Measurements from ENCODE around the gene LYPD8. TPM values are rescaled to one million over a fixed set of nuclear protein-coding genes. Genes with fewer than 3 reads are reported as not detected.

Gene LYPD8
- polyA plus RNA-seq, 1 donor from 2014 or later = not detected

DNA sequence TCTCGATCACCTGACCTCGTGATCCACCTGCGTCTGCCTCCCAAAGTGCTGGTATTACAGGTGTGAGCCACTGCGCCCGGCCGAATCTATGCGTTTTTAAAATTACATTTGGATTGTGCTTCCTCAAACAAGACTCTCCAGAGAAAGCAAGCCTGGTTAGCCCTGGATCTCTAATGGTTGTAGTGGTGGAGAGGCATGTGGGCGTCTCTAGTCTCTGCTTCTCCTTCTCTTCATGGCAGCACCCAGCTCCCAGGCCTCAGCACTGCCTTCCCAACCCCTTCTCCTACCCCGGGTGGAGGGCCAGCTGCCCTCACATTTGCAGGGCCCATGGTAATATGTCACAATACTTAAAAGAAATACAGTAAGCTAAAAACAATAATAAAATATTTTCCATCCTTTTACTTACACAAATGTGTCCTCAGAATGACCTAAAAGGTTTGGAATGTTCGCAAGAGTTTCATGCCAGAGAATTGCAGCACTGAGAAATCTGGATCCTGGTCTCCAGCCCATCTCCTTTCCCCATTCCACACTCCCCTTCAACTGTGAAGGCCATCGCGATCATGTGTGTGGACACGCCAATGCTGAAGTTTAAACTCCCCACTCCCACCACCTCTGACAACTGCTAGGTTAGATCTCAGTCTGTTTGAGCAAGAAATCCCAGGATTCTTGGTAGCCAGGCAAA lies 60.0 kb downstream of the LYPD8 start:
- Histone ChIP-seq H3K9ac (ENCODE audit: low read length) (no peak overlapping the region), H3K9me3 (ENCODE audit: low read length) (no peaks in the 10 kb centered on the region), H3K36me3 (ENCODE audit: insufficient read depth, low read length) (no peaks in the 10 kb centered on the region), H3K27ac (ENCODE audit: low read length) (no peak overlapping the region), H3K4me3 (ENCODE audit: low read length) (no peak overlapping the region), H4K20me1 (ENCODE audit: insufficient read depth) (no peaks in the 10 kb centered on the region), H3F3A (ENCODE audit: insufficient read depth, low read length, poor library complexity, severe bottlenecking) (no peaks in the 10 kb centered on the region), H3K27me3 (ENCODE audit: insufficient read depth, low read depth, low read length) (no peaks in the 10 kb centered on the region), H3K4me2 (ENCODE audit: low read length) (no peak overlapping the region), H3K79me2 (replicated peaks; ENCODE audit: insufficient read depth, low read length) (no peaks in the 10 kb centered on the region), H3K9me2 (ENCODE audit: insufficient read depth, low read length) (no peaks in the 10 kb centered on the region), H2AFZ (ENCODE audit: low read depth, low read length) (no peak overlapping the region)
- no peak for TF ChIP-seq TAF1 (IDR thresholded peaks at IDR 0.05; ENCODE audit: low read depth)
- TF ChIP-seq EP300 (conservative IDR thresholded peaks at IDR 0.05; ENCODE audit: poor library complexity, severe bottlenecking) = no peak
- no peak for TF ChIP-seq SMC3 (conservative IDR thresholded peaks at IDR 0.05; ENCODE audit: poor library complexity)
- TF ChIP-seq MXI1 (conservative IDR thresholded peaks at IDR 0.05; ENCODE audit: poor library complexity, severe bottlenecking) = no peak
- TF ChIP-seq POLR2AphosphoS5 (IDR thresholded peaks at IDR 0.05) = no peak
- TF ChIP-seq, protein P1, sequence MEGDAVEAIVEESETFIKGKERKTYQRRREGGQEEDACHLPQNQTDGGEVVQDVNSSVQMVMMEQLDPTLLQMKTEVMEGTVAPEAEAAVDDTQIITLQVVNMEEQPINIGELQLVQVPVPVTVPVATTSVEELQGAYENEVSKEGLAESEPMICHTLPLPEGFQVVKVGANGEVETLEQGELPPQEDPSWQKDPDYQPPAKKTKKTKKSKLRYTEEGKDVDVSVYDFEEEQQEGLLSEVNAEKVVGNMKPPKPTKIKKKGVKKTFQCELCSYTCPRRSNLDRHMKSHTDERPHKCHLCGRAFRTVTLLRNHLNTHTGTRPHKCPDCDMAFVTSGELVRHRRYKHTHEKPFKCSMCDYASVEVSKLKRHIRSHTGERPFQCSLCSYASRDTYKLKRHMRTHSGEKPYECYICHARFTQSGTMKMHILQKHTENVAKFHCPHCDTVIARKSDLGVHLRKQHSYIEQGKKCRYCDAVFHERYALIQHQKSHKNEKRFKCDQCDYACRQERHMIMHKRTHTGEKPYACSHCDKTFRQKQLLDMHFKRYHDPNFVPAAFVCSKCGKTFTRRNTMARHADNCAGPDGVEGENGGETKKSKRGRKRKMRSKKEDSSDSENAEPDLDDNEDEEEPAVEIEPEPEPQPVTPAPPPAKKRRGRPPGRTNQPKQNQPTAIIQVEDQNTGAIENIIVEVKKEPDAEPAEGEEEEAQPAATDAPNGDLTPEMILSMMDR (IDR thresholded peaks at IDR 0.05; ENCODE audit: poor library complexity, severe bottlenecking) = no peak
- no peak for TF ChIP-seq RAD21 (conservative IDR thresholded peaks at IDR 0.05)
- TF ChIP-seq, protein P2, sequence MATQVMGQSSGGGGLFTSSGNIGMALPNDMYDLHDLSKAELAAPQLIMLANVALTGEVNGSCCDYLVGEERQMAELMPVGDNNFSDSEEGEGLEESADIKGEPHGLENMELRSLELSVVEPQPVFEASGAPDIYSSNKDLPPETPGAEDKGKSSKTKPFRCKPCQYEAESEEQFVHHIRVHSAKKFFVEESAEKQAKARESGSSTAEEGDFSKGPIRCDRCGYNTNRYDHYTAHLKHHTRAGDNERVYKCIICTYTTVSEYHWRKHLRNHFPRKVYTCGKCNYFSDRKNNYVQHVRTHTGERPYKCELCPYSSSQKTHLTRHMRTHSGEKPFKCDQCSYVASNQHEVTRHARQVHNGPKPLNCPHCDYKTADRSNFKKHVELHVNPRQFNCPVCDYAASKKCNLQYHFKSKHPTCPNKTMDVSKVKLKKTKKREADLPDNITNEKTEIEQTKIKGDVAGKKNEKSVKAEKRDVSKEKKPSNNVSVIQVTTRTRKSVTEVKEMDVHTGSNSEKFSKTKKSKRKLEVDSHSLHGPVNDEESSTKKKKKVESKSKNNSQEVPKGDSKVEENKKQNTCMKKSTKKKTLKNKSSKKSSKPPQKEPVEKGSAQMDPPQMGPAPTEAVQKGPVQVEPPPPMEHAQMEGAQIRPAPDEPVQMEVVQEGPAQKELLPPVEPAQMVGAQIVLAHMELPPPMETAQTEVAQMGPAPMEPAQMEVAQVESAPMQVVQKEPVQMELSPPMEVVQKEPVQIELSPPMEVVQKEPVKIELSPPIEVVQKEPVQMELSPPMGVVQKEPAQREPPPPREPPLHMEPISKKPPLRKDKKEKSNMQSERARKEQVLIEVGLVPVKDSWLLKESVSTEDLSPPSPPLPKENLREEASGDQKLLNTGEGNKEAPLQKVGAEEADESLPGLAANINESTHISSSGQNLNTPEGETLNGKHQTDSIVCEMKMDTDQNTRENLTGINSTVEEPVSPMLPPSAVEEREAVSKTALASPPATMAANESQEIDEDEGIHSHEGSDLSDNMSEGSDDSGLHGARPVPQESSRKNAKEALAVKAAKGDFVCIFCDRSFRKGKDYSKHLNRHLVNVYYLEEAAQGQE (IDR thresholded peaks at IDR 0.05; ENCODE audit: borderline replicate concordance) = no peak
- TF ChIP-seq EZH2 (IDR thresholded peaks at IDR 0.05; ENCODE audit: borderline replicate concordance, insufficient read depth, low read length, poor library complexity, severe bottlenecking) = no peak

DNA sequence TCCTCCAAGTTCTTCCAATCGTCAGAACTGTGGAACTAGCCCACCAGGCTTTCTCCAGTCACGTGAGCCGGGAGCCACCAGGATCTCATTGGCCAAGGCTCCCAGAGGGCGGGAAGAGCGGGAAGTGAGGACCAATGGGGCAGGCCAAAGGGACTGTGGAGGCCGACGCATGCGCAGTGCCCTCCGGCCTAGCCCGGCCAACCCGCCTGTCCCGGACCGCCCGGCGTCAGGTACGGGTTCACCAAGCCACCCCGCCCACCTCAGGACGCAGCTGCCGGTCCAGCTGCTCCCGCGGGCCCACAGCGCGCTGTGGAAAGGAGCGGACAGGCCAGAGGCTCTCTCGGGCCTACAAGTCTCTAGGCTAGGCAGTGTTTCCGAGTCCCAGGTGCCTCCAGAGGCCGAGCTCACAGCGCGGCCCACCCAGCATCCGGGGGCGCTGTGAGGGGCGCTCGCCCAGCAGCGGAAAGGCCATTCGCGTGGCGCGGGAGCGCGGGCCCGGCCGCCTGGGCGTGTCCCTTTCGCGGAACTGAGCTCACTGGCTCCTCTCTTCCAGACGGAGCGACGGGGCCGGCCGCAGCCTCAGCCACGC lies 63.9 kb downstream of the LYPD8 start:
- Histone ChIP-seq H3K9me2 (ENCODE audit: insufficient read depth, low read length) (no peaks in the 10 kb centered on the region), H4K20me1 (ENCODE audit: insufficient read depth) (no peaks in the 10 kb centered on the region), H3K4me2 (ENCODE audit: low read length) (no peak overlapping the region), H3K4me3 (ENCODE audit: low read length) (no peak overlapping the region), H3K79me2 (replicated peaks; ENCODE audit: insufficient read depth, low read length) (no peaks in the 10 kb centered on the region), H3K27ac (ENCODE audit: low read length) (no peak overlapping the region), H3K9ac (ENCODE audit: low read length) (no peak overlapping the region), H2AFZ (ENCODE audit: low read depth, low read length) (no peak overlapping the region), H3K27me3 (ENCODE audit: insufficient read depth, low read depth, low read length) (no peaks in the 10 kb centered on the region), H3F3A (ENCODE audit: insufficient read depth, low read length, poor library complexity, severe bottlenecking) (no peaks in the 10 kb centered on the region), H3K9me3 (ENCODE audit: low read length) (no peaks in the 10 kb centered on the region), H3K36me3 (ENCODE audit: insufficient read depth, low read length) (no peaks in the 10 kb centered on the region)
- no peak for TF ChIP-seq MXI1 (conservative IDR thresholded peaks at IDR 0.05; ENCODE audit: poor library complexity, severe bottlenecking)
- TF ChIP-seq POLR2AphosphoS5 (IDR thresholded peaks at IDR 0.05) = no peak
- no peak for TF ChIP-seq TAF1 (IDR thresholded peaks at IDR 0.05; ENCODE audit: low read depth)
- TF ChIP-seq, protein P2 (IDR thresholded peaks at IDR 0.05; ENCODE audit: borderline replicate concordance) = no peak
- TF ChIP-seq SMC3 (conservative IDR thresholded peaks at IDR 0.05; ENCODE audit: poor library complexity) = no peak
- TF ChIP-seq RAD21 (conservative IDR thresholded peaks at IDR 0.05) = no peak
- TF ChIP-seq EZH2 (IDR thresholded peaks at IDR 0.05; ENCODE audit: borderline replicate concordance, insufficient read depth, low read length, poor library complexity, severe bottlenecking) = no peak
- TF ChIP-seq EP300 (conservative IDR thresholded peaks at IDR 0.05; ENCODE audit: poor library complexity, severe bottlenecking) = no peak
- TF ChIP-seq, protein P1 (IDR thresholded peaks at IDR 0.05; ENCODE audit: poor library complexity, severe bottlenecking) = no peak
